ENCODE results near the gene UNC13D. TPM values are rescaled to one million over a fixed set of nuclear protein-coding genes. Genes with fewer than 3 reads are reported as not detected.

Gene UNC13D
- total and polyA plus RNA-seq, 8 donors, result 4.7 to 29.0 (median 12.6) TPM

GRCh38 chr17:75840799-75841164 is 3.4 kb downstream of the UNC13D start:
- DNase-seq (no peak), ATAC-seq (no peak), FAIRE-seq (no peak)
- TF ChIP-seq CTCF (IDR thresholded peaks at IDR 0.05), result no peak
- Histone ChIP-seq H3K4me1 (peaks cover 10 to 16% (median 12%) of the 10 kb centered on the region in 3 donors), H3K36me3 (no peaks in the 10 kb centered on the region), H3K27ac (no peak overlapping the region), H3K27me3 (no peaks in the 10 kb centered on the region), H3K9me3 (no peaks in the 10 kb centered on the region), H3K4me3 (no peak overlapping the region)
- WGBS, 2 donors, result 74 to 75% methylated on average over 7 of the region's 7 CpGs
- intact Hi-C loops (cut with DNase I), result no loop called here

- no peaks in the 10 kb centered on the region for H3K27me3 ChIP-seq
- no peaks in the 10 kb centered on the region for H3K36me3 ChIP-seq
- no peak for TF ChIP-seq CTCF (IDR thresholded peaks at IDR 0.05)
- intact Hi-C loops (cut with DNase I), result no loop called here
- H3K4me3 ChIP-seq, result no peak overlapping the region
- DNase-seq (peak in 1 of 6 donors; percentile 72), FAIRE-seq (no peak), ATAC-seq (no peak)
- H3K4me1 ChIP-seq, result peaks cover 4 to 10% (median 6%) of the 10 kb centered on the region in 3 donors
- no peaks in the 10 kb centered on the region for H3K9me3 ChIP-seq
- no peak overlapping the region for H3K27ac ChIP-seq
- 91 to 94% methylated on average over 34 to 36 of the region's 36 CpGs for WGBS, 2 donors
These were observed 4.0 kb downstream of the UNC13D start for GRCh38 chr17:75839942-75840798.

GRCh38 chr17:75838410-75838809 is 5.8 kb downstream of the UNC13D start:
- WGBS, 2 donors, result 89 to 91% methylated on average over 15 of the region's 15 CpGs
- Histone ChIP-seq H3K4me1 (no peaks in the 10 kb centered on the region), H3K36me3 (no peaks in the 10 kb centered on the region), H3K27ac (no peak overlapping the region), H3K9me3 (no peaks in the 10 kb centered on the region), H3K27me3 (no peaks in the 10 kb centered on the region), H3K4me3 (no peak overlapping the region)
- no peak for TF ChIP-seq CTCF (IDR thresholded peaks at IDR 0.05)
- ATAC-seq (no peak), FAIRE-seq (no peak), DNase-seq (peak in 1 of 6 donors; percentile 35)
- intact Hi-C loops (cut with DNase I), result no loop called here

- H3K27ac ChIP-seq, result no peak overlapping the region
- ATAC-seq (no peak), FAIRE-seq (no peak), DNase-seq (peak in 1 of 6 donors; percentile 39)
- H3K4me1 ChIP-seq, result no peaks in the 10 kb centered on the region
- H3K9me3 ChIP-seq, result no peaks in the 10 kb centered on the region
- no peak overlapping the region for H3K4me3 ChIP-seq
- 80 to 81% methylated on average over 7 of the region's 7 CpGs for WGBS, 2 donors
- H3K36me3 ChIP-seq, result no peaks in the 10 kb centered on the region
- intact Hi-C loops (cut with DNase I), result no loop called here
- no peak for TF ChIP-seq CTCF (IDR thresholded peaks at IDR 0.05)
- no peaks in the 10 kb centered on the region for H3K27me3 ChIP-seq
These were observed 6.3 kb downstream of the UNC13D start for GRCh38 chr17:75837899-75838298.

- no peaks in the 10 kb centered on the region for H3K27me3 ChIP-seq
- H3K36me3 ChIP-seq, result no peaks in the 10 kb centered on the region
- FAIRE-seq (no peak), ATAC-seq (no peak), DNase-seq (peak in 1 of 6 donors; percentile 39)
- H3K4me3 ChIP-seq, result no peak overlapping the region
- no peak for TF ChIP-seq CTCF (IDR thresholded peaks at IDR 0.05)
- H3K27ac ChIP-seq, result no peak overlapping the region
- intact Hi-C loops (cut with DNase I), result no loop called here
- no peaks in the 10 kb centered on the region for H3K4me1 ChIP-seq
- WGBS, 2 donors, result 90% methylated on average over 9 of the region's 9 CpGs
- no peaks in the 10 kb centered on the region for H3K9me3 ChIP-seq
These were observed 7.6 kb downstream of the UNC13D start for GRCh38 chr17:75836605-75837004.

Data from pancreas (tissue), 10 donors.